WERI-Rb-1 (cell line): ENCODE results near the gene FPR1.

ENCODE experiments used
- DNase-seq: peaks from one replicate; pipeline ENCODE4 v3.0.0-alpha.2; 2020
- H3K27ac ChIP-seq: fragments of 250-450 bp; sonication (Bioruptor Pico); 2 replicates; pipeline ENCODE4 v1.5.1; 2020; ENCODE audit warnings: mild to moderate bottlenecking, moderate library complexity
- H3K27me3 ChIP-seq: fragments of 250-450 bp; sonication (Bioruptor Pico); 2 replicates; pipeline ENCODE4 v1.5.1; 2021; ENCODE audit warnings: mild to moderate bottlenecking, low read depth, moderate library complexity; ENCODE audit not compliant: insufficient read depth, severe bottlenecking
- H3K36me3 ChIP-seq: fragments of 250-450 bp; sonication (Bioruptor Pico); 2 replicates; pipeline ENCODE4 v1.5.1; 2020; ENCODE audit warnings: mild to moderate bottlenecking, moderate library complexity
- H3K4me3 ChIP-seq: 2 replicates; pipeline ENCODE4 v1.5.1; 2011; ENCODE audit warnings: low read depth, mild to moderate bottlenecking, control low read depth, low read length
- H3K9me3 ChIP-seq: fragments of 250-450 bp; sonication (Bioruptor Pico); 2 replicates; pipeline ENCODE4 v1.5.1; 2021; ENCODE audit warnings: mild to moderate bottlenecking, moderate library complexity; ENCODE audit not compliant: severe bottlenecking
- TF ChIP-seq, protein P1 (sequence below): IDR thresholded peaks from 2 replicates; pipeline ENCODE4 v1.5.1; 2011; ENCODE audit warnings: low read depth, mild to moderate bottlenecking, control low read depth, inconsistent platforms, low read length

The FPR1 gene

DNA sequence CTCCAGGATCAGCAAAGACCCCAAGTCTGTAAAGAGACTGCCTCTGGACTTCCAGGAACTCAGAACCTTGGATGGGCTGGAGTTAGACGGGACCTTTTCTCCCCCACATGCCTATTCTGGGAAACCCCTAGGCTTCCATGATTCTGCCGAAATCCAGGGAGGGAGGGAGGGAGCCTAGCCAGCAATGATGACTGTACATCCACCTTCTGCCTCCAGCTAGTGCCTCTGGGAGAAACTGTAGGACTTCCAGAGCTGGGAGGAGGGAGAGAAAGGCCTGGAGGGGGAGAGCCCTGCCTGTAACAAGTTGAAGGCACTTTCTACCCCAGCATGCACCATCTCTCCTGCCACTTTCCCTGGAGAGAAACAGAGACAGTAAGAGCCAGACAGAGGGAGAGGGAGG is 21.9 kb downstream of the FPR1 start:
- TF ChIP-seq, protein P1, sequence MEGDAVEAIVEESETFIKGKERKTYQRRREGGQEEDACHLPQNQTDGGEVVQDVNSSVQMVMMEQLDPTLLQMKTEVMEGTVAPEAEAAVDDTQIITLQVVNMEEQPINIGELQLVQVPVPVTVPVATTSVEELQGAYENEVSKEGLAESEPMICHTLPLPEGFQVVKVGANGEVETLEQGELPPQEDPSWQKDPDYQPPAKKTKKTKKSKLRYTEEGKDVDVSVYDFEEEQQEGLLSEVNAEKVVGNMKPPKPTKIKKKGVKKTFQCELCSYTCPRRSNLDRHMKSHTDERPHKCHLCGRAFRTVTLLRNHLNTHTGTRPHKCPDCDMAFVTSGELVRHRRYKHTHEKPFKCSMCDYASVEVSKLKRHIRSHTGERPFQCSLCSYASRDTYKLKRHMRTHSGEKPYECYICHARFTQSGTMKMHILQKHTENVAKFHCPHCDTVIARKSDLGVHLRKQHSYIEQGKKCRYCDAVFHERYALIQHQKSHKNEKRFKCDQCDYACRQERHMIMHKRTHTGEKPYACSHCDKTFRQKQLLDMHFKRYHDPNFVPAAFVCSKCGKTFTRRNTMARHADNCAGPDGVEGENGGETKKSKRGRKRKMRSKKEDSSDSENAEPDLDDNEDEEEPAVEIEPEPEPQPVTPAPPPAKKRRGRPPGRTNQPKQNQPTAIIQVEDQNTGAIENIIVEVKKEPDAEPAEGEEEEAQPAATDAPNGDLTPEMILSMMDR = no peak
- H3K36me3 ChIP-seq = no peaks in the 10 kb centered on the region
- H3K27ac ChIP-seq = no peak overlapping the region
- H3K4me3 ChIP-seq = no peak overlapping the region
- peaks cover 9% of the 10 kb centered on the region for H3K9me3 ChIP-seq
- H3K27me3 ChIP-seq = peaks cover 50% of the 10 kb centered on the region
- DNase-seq = no peak

DNA sequence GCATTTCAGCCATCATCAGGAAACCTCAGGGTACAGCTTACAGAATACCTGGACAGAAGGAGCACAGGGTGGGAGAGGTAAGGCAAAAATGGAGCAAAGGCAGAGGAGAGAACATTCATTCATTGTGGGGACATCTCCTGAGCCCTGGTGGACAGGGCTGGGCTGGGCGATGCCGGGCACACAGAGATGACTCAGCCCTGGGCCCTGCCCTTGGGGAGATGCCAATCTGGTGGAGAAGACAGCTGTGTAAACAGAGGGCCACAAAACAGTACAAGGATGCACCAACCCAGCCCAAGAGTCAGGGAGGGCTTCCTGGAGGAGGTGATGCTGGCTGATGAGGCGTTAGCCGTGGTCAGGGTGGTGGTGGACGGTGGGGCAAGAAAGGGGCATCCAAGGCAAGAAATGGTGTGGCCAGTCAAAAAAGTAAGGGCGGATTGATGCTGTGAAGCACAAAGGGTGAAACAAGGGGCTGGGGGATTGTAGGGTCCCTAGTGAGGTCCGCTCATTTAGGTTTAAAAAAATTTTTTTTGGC is 24.3 kb downstream of the FPR1 start:
- no peak for DNase-seq
- H3K4me3 ChIP-seq = no peak overlapping the region
- H3K27me3 ChIP-seq = peaks cover 28% of the 10 kb centered on the region
- peaks cover 9% of the 10 kb centered on the region for H3K9me3 ChIP-seq
- no peak overlapping the region for H3K27ac ChIP-seq
- TF ChIP-seq, protein P1 = no peak
- no peaks in the 10 kb centered on the region for H3K36me3 ChIP-seq

DNA sequence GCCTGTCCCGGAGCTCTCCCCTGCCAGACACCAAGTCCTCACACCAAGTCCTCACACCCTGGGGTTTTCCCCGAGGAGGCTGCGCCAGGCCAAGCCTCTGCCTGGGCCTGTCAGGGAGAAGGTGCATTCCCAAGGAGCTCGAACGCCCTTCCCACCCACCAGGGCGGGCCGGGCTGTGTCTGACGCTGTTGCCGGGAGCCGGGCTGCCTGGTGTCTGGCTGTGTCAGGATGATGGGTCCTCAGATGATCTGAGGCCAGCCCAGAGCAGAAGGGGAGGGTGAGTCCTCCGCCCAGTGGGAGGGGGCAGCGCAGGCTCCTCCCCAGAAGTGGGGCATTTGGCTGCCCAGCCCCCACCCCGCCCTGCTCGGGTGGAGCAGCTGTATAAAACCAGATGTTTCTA is 25.6 kb downstream of the FPR1 start:
- Histone ChIP-seq H3K9me3 (peaks cover 2% of the 10 kb centered on the region), H3K36me3 (no peaks in the 10 kb centered on the region), H3K4me3 (no peak overlapping the region), H3K27ac (no peak overlapping the region), H3K27me3 (peaks cover 20% of the 10 kb centered on the region)
- peak; percentile 39 for DNase-seq
- TF ChIP-seq, protein P1 = no peak

DNA sequence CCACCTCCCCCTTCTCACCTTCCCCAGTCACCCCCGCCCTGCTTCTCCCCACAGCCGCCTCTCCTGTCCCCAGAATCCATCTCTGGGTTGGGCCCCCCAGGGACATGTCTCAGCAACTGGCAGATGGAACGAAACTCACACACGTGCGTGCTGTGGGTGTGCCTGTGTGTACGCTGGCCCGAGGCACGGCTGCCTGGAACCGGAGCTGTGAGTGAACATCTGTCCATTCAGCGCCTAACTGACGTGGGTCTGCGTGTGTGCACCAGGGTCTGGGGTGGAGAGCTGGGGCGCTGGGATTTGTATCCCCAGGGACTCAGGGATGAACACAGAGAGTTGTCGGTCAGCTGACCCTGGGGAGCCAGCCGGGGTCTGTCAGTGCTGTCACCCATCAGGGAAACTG is 27.1 kb downstream of the FPR1 start:
- Histone ChIP-seq H3K4me3 (no peak overlapping the region), H3K27ac (no peak overlapping the region), H3K27me3 (peaks cover 20% of the 10 kb centered on the region), H3K9me3 (no peaks in the 10 kb centered on the region), H3K36me3 (no peaks in the 10 kb centered on the region)
- TF ChIP-seq, protein P1 = no peak
- DNase-seq = no peak

DNA sequence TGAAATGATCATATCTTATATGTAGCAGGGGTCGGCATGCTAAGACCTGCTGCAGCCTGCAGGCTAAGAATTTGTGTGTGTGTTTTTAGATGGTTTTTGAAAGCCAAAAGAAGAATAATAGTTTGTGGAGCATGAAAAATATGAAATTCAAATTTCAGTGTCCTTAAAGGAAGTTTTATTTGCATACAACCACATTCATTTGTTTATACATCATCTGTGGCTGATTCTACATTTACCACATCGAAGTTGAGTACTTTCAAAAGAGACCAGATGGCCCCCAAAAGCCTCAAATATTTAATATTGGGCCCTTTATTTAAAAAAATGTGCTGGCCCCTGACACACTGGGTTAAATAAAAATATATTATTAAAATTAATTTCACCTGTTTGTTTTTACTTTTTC is 29.2 kb downstream of the FPR1 start:
- Histone ChIP-seq H3K27me3 (peaks cover 17% of the 10 kb centered on the region), H3K36me3 (no peaks in the 10 kb centered on the region), H3K4me3 (no peak overlapping the region), H3K9me3 (no peaks in the 10 kb centered on the region), H3K27ac (no peak overlapping the region)
- DNase-seq = no peak
- TF ChIP-seq, protein P1 = no peak

DNA sequence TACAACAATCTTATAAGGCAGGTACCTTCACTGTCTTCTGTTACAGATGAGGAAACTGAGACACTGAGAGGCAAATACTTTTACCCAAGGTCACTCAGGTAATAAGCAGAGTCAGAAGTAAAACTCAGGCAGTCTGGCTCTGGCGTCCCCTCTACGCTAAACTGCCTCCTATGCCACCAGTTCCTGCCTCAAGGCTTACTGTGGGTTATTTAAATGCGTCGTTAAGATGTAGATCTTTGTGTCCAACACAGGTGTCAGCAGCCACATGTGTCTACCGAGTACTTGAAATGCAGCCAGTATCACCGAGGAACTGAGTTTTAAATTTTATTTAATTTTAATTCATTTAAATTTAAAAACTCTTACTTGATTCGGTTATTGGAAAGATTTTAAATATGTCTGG is 29.8 kb downstream of the FPR1 start:
- Histone ChIP-seq H3K9me3 (no peaks in the 10 kb centered on the region), H3K4me3 (no peak overlapping the region), H3K27ac (no peak overlapping the region), H3K27me3 (peaks cover 12% of the 10 kb centered on the region), H3K36me3 (no peaks in the 10 kb centered on the region)
- DNase-seq = no peak
- TF ChIP-seq, protein P1 = no peak
